HepG2 (cell line): ENCODE data around the gene OPTN. TPM values are rescaled to one million over a fixed set of nuclear protein-coding genes. Genes with fewer than 3 reads are reported as not detected.

Experiments used
- CEBPB ChIP-seq: IDR thresholded peaks from 2 replicates; pipeline ENCODE4 v1.6.1; 2011; ENCODE audit warnings: low read depth, low read length, improper control_type of control experiment, borderline replicate concordance
- CREM ChIP-seq, 2 experiments: sonication (generic) in 1 of 2; formaldehyde crosslinking in 1 of 2; IDR thresholded peaks; 2 replicates each; pipeline versions ENCODE4 v1.4.0 to v1.6.1; 2016 to 2020; ENCODE audit warnings: antibody characterized with exemption in 1 of 2, mild to moderate bottlenecking in 1 of 2, missing genetic modification reagents in 1 of 2
- FOXA1 ChIP-seq, 2 experiments: fragments of 450-650 bp in 1 of 2; sonication (generic) in 1 of 2; formaldehyde crosslinking in 1 of 2; IDR thresholded peaks; 2 replicates each; pipeline versions ENCODE4 v1.4.0 to v1.6.1; 2016 to 2020; ENCODE audit warnings: missing genetic modification reagents in 1 of 2
- HHEX ChIP-seq: IDR thresholded peaks from 2 replicates; pipeline ENCODE4 v1.6.1; 2016; ENCODE audit warnings: control low read depth
- HOXA5 ChIP-seq: sonication (generic); formaldehyde crosslinking; IDR thresholded peaks from 2 replicates; pipeline ENCODE4 v1.4.0; 2020; ENCODE audit warnings: missing genetic modification reagents
- MTF2 ChIP-seq: sonication (generic); formaldehyde crosslinking; IDR thresholded peaks from 2 replicates; pipeline ENCODE4 v1.5.0; 2020; ENCODE audit warnings: missing genetic modification reagents, borderline replicate concordance
- NFATC3 ChIP-seq: sonication (generic); formaldehyde crosslinking; IDR thresholded peaks from 2 replicates; pipeline ENCODE4 v1.5.1; 2020; ENCODE audit warnings: mild to moderate bottlenecking, missing genetic modification reagents
- NR2C2 ChIP-seq: sonication (generic); formaldehyde crosslinking; IDR thresholded peaks from 2 replicates; pipeline ENCODE4 v1.4.0; 2020; ENCODE audit warnings: missing genetic modification reagents, mild to moderate bottlenecking, moderate library complexity, borderline replicate concordance
- RFX1 ChIP-seq: fragments of 450-650 bp; IDR thresholded peaks from 2 replicates; pipeline ENCODE4 v1.6.1; 2017
- TBX2 ChIP-seq: sonication (generic); formaldehyde crosslinking; IDR thresholded peaks from 2 replicates; pipeline ENCODE4 v1.5.0; 2020; ENCODE audit warnings: missing genetic modification reagents, mild to moderate bottlenecking, borderline replicate concordance
- TCF7 ChIP-seq: sonication (generic); IDR thresholded peaks from 2 replicates; pipeline ENCODE4 v1.6.1; 2016; ENCODE audit warnings: antibody characterized with exemption, low read depth
- ZNF350 ChIP-seq: sonication (generic); formaldehyde crosslinking; IDR thresholded peaks from 2 replicates; pipeline ENCODE4 v1.4.0; 2020; ENCODE audit warnings: mild to moderate bottlenecking, low read depth, missing genetic modification reagents, borderline replicate concordance
- ZNF446 ChIP-seq: sonication (generic); formaldehyde crosslinking; IDR thresholded peaks from 2 replicates; pipeline ENCODE4 v1.5.0; 2020; ENCODE audit warnings: mild to moderate bottlenecking, missing genetic modification reagents
- ZNF451 ChIP-seq: sonication (generic); formaldehyde crosslinking; IDR thresholded peaks from 2 replicates; pipeline ENCODE4 v1.5.0; 2020; ENCODE audit warnings: mild to moderate bottlenecking, missing genetic modification reagents
- ZNF776 ChIP-seq: sonication (generic); formaldehyde crosslinking; IDR thresholded peaks from 2 replicates; pipeline ENCODE4 v1.4.0; 2020; ENCODE audit warnings: mild to moderate bottlenecking, missing genetic modification reagents
- polyA plus RNA-seq, 8 experiments: library from polyadenylated mRNA; depleted of rRNA in 3 of 8; stranded (reverse) in 7 of 8; unstranded in 1 of 8; fragments of >200 nt; fragmentation: Illumina TruSeq in 4 of 8; extraction: Trizol in 4 of 8; gene quantifications; 2 replicates each; pipeline versions ENCODE4 v1.2.1 to v1.2.3, GENCODE V29; 2011 to 2016; ENCODE audit warnings: low read depth in 4 of 8, missing spikeins in 1 of 8, mixed read lengths in 1 of 8; ENCODE audit not compliant: insufficient read depth in 1 of 8
- total RNA-seq, 5 experiments: library from RNA; depleted of rRNA; stranded (reverse); fragments of >200 nt; fragmentation: Illumina TruSeq; extraction: Trizol; gene quantifications; 2 replicates each; pipeline ENCODE4 v1.2.3, GENCODE V29; 2016; ENCODE audit warnings: low read depth in 1 of 5
- TF ChIP-seq, protein P1 (sequence below): sonication (generic); formaldehyde crosslinking; IDR thresholded peaks from 2 replicates; pipeline ENCODE4 v1.8.1; 2022; ENCODE audit warnings: low read depth, mild to moderate bottlenecking, missing genetic modification reagents
- TF ChIP-seq, protein P2 (sequence below): IDR thresholded peaks from 2 replicates; pipeline ENCODE4 v1.6.1; 2016; ENCODE audit warnings: missing genetic modification reagents, missing compliant biosample characterization
- TF ChIP-seq, protein P3 (sequence below), 2 experiments: IDR thresholded peaks; 2 replicates each; pipeline ENCODE4 v1.6.1; 2011 to 2012; ENCODE audit warnings: low read length in 2 of 2, borderline replicate concordance in 1 of 2, low read depth in 1 of 2, mild to moderate bottlenecking in 1 of 2, moderate library complexity in 1 of 2
- TF ChIP-seq, protein P4 (sequence below), 2 experiments: sonication (generic) in 1 of 2; formaldehyde crosslinking in 1 of 2; IDR thresholded peaks; 2 replicates each; pipeline versions ENCODE4 v1.5.1 to v1.6.1; 2011 to 2020; ENCODE audit warnings: borderline replicate concordance in 1 of 2, low read depth in 1 of 2, low read length in 1 of 2, mild to moderate bottlenecking in 1 of 2, missing genetic modification reagents in 1 of 2, moderate library complexity in 1 of 2
- TF ChIP-seq, protein P5 (sequence below): IDR thresholded peaks from 2 replicates; pipeline ENCODE4 v1.6.1; 2018; ENCODE audit warnings: missing genetic modification reagents, mild to moderate bottlenecking, missing compliant biosample characterization

Gene OPTN
- total and polyA plus RNA-seq, 2 of the 13 experiments (the other 11 are each of a cell fraction or from before 2014, with no cell fraction given) = 13.4 to 46.6 TPM

DNA sequence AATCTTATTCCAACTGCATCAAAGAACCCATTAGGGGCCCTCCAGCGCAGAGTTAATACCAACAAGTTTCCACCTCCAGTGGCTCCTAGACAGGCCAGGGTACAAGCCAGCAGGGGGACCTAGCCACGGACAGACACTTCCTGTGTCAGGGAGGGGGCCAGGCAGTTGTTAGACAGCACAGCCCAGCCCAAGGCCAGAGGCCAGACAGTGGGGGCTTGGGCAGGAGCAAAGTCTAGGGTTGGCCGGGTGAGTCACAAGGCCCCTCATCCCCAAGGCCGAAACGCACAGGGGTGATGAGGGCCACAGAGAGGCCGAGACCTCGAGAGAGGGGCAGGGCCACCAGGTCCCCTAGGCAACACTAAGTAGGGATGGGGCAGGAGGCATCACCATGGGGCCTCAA, 19.3 kb upstream of the OPTN start (continued):
- TF ChIP-seq, protein P1, sequence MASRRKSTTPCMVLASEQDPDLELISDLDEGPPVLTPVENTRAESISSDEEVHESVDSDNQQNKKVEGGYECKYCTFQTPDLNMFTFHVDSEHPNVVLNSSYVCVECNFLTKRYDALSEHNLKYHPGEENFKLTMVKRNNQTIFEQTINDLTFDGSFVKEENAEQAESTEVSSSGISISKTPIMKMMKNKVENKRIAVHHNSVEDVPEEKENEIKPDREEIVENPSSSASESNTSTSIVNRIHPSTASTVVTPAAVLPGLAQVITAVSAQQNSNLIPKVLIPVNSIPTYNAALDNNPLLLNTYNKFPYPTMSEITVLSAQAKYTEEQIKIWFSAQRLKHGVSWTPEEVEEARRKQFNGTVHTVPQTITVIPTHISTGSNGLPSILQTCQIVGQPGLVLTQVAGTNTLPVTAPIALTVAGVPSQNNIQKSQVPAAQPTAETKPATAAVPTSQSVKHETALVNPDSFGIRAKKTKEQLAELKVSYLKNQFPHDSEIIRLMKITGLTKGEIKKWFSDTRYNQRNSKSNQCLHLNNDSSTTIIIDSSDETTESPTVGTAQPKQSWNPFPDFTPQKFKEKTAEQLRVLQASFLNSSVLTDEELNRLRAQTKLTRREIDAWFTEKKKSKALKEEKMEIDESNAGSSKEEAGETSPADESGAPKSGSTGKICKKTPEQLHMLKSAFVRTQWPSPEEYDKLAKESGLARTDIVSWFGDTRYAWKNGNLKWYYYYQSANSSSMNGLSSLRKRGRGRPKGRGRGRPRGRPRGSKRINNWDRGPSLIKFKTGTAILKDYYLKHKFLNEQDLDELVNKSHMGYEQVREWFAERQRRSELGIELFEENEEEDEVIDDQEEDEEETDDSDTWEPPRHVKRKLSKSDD (CRISPR knock-in tag) = no peak
- TF ChIP-seq HHEX (no peak), CREM (IDR thresholded peaks at IDR 0.05) (0 out of 2 replicates have a peak, but pooled peaks have one; percentile 14), CREM (CRISPR knock-in tag; IDR thresholded peaks at IDR 0.05) (no peak), NR2C2 (CRISPR knock-in tag) (peak; percentile 76), TCF7 (no peak), ZNF451 (no peak), ZNF446 (no peak), FOXA1 (IDR thresholded peaks at IDR 0.05) (no peak), FOXA1 (CRISPR knock-in tag; IDR thresholded peaks at IDR 0.05) (no peak), ZNF776 (CRISPR knock-in tag) (no peak), CEBPB (no peak), RFX1 (peak; percentile 34; the same call in 1 of the 2 replicates), MTF2 (CRISPR knock-in tag) (no peak), NFATC3 (CRISPR knock-in tag) (no peak), HOXA5 (CRISPR knock-in tag) (no peak), ZNF350 (CRISPR knock-in tag) (peak; percentile 56; the same call in 1 of the 2 replicates), TBX2 (peak; percentile 29; the same call in 1 of the 2 replicates)
- TF ChIP-seq, protein P2, sequence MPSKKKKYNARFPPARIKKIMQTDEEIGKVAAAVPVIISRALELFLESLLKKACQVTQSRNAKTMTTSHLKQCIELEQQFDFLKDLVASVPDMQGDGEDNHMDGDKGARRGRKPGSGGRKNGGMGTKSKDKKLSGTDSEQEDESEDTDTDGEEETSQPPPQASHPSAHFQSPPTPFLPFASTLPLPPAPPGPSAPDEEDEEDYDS = no peak
- TF ChIP-seq, protein P3, sequence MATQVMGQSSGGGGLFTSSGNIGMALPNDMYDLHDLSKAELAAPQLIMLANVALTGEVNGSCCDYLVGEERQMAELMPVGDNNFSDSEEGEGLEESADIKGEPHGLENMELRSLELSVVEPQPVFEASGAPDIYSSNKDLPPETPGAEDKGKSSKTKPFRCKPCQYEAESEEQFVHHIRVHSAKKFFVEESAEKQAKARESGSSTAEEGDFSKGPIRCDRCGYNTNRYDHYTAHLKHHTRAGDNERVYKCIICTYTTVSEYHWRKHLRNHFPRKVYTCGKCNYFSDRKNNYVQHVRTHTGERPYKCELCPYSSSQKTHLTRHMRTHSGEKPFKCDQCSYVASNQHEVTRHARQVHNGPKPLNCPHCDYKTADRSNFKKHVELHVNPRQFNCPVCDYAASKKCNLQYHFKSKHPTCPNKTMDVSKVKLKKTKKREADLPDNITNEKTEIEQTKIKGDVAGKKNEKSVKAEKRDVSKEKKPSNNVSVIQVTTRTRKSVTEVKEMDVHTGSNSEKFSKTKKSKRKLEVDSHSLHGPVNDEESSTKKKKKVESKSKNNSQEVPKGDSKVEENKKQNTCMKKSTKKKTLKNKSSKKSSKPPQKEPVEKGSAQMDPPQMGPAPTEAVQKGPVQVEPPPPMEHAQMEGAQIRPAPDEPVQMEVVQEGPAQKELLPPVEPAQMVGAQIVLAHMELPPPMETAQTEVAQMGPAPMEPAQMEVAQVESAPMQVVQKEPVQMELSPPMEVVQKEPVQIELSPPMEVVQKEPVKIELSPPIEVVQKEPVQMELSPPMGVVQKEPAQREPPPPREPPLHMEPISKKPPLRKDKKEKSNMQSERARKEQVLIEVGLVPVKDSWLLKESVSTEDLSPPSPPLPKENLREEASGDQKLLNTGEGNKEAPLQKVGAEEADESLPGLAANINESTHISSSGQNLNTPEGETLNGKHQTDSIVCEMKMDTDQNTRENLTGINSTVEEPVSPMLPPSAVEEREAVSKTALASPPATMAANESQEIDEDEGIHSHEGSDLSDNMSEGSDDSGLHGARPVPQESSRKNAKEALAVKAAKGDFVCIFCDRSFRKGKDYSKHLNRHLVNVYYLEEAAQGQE (IDR thresholded peaks at IDR 0.05; ENCODE audit: borderline replicate concordance in 1 of 2, low read depth in 1 of 2, low read length in 2 of 2) = no peak
- TF ChIP-seq, protein P4, sequence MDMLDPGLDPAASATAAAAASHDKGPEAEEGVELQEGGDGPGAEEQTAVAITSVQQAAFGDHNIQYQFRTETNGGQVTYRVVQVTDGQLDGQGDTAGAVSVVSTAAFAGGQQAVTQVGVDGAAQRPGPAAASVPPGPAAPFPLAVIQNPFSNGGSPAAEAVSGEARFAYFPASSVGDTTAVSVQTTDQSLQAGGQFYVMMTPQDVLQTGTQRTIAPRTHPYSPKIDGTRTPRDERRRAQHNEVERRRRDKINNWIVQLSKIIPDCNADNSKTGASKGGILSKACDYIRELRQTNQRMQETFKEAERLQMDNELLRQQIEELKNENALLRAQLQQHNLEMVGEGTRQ (IDR thresholded peaks at IDR 0.05; ENCODE audit: low read depth, low read length) = no peak
- TF ChIP-seq, protein P4 (CRISPR knock-in tag; IDR thresholded peaks at IDR 0.05; ENCODE audit: borderline replicate concordance) = no peak
- TF ChIP-seq, protein P5, sequence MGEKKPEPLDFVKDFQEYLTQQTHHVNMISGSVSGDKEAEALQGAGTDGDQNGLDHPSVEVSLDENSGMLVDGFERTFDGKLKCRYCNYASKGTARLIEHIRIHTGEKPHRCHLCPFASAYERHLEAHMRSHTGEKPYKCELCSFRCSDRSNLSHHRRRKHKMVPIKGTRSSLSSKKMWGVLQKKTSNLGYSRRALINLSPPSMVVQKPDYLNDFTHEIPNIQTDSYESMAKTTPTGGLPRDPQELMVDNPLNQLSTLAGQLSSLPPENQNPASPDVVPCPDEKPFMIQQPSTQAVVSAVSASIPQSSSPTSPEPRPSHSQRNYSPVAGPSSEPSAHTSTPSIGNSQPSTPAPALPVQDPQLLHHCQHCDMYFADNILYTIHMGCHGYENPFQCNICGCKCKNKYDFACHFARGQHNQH = peak; percentile 77
